HepG2 (cell line): ENCODE data around the gene TIMM13. TPM values are rescaled to one million over a fixed set of nuclear protein-coding genes. Genes with fewer than 3 reads are reported as not detected.
A peak's percentile ranks its signal among the peaks of the same experiment; 100 is the strongest.
"Not testable (repeated sequence)": the region's sequence is repeated elsewhere in the genome, so short reads cannot be mapped to it uniquely, and the experiment has no call there.

Experiments
- ATAC-seq: fragments of 200-7000 bp; cut with Tn5 transposase; 3 replicates; pipeline ENCODE4 v1.9.1; 2020; ENCODE audit warnings: mild to moderate bottlenecking, moderate library complexity
- BruUV-seq: library from RNA; stranded (reverse); fragments of 400-500 nt; replicated peaks from 2 replicates; lab custom pipeline; 2021; lab: Mats Ljungman, UMichigan
- CTCF ChIA-PET: fragments of 300-600 bp; formaldehyde crosslinking; extraction: SDS; loops from one replicate; lab custom pipeline; 2021; ENCODE audit warnings: low total read pairs, inconsistent platforms, low intra/inter-chr PET ratio; lab: Yijun Ruan, JAX
- POLR2A ChIA-PET: fragments of 350-600 bp; sonication (Branson Sonifier 250); formaldehyde crosslinking; loops from one replicate; lab custom pipeline; 2020; ENCODE audit warnings: antibody characterized with exemption, inconsistent platforms; lab: Yijun Ruan, JAX
- DNase-seq: peaks from one replicate; pipeline ENCODE4 v3.0.0-alpha.2; 2015; ENCODE audit warnings: low spot score
- FAIRE-seq: peaks from 3 replicates; lab custom pipeline; 2011; peaks lifted over from hg19 to GRCh38; lab: Jason Lieb, UNC
- H2AFZ ChIP-seq: one replicate; pipeline ENCODE4 v1.6.1; 2011; ENCODE audit warnings: low read length, inconsistent platforms
- H3K27ac ChIP-seq: fragments of 300-600 bp; 3 replicates; pipeline ENCODE4 v1.8.0; 2011; ENCODE audit warnings: mixed run types, mild to moderate bottlenecking, mixed read lengths, low read length, inconsistent platforms; ENCODE audit not compliant: insufficient read depth; ENCODE audit errors: extremely low read length
- H3K27me3 ChIP-seq, 2 experiments: fragments of 200-600 bp in 1 of 2; 2 replicates in 1 of 2; 3 replicates in 1 of 2; pipeline versions ENCODE4 v1.6.0 to v1.8.0; 2011; ENCODE audit warnings: low read length in 2 of 2, mild to moderate bottlenecking in 2 of 2, moderate library complexity in 2 of 2, inconsistent platforms in 1 of 2; ENCODE audit not compliant: insufficient read depth in 2 of 2, control insufficient read depth in 1 of 2
- H3K36me3 ChIP-seq, 2 experiments: fragments of 200-600 bp in 1 of 2; replicated peaks in 1 of 2; 2 replicates in 1 of 2; 3 replicates in 1 of 2; pipeline versions ENCODE4 v1.5.1 to v1.8.0; 2011; ENCODE audit warnings: low read length in 2 of 2, inconsistent platforms in 1 of 2; ENCODE audit not compliant: insufficient read depth in 2 of 2, control insufficient read depth in 1 of 2
- H3K4me1 ChIP-seq: 2 replicates; pipeline ENCODE4 v1.5.1; 2012; ENCODE audit warnings: low read length, inconsistent platforms; ENCODE audit not compliant: insufficient read depth
- H3K4me2 ChIP-seq: 2 replicates; pipeline ENCODE4 v1.6.0; 2011; ENCODE audit warnings: low read depth, low read length, inconsistent platforms
- H3K4me3 ChIP-seq, 3 experiments: fragments of 200-600 bp in 1 of 3; sonication (generic), shearing (Covaris generic) in 1 of 3; replicated peaks in 1 of 3; 2 replicates each; pipeline ENCODE4 v1.5.1; 2011 to 2016; ENCODE audit warnings: low read length in 3 of 3, inconsistent platforms in 2 of 3, low read depth in 2 of 3, mild to moderate bottlenecking in 2 of 3, control low read depth in 1 of 3, mixed read lengths in 1 of 3; ENCODE audit not compliant: insufficient read depth in 1 of 3
- H3K79me2 ChIP-seq: one replicate; pipeline ENCODE4 v1.6.1; 2011; ENCODE audit warnings: low read length, inconsistent platforms; ENCODE audit not compliant: insufficient read depth
- H3K9ac ChIP-seq: 2 replicates; pipeline ENCODE4 v1.6.0; 2011; ENCODE audit warnings: mild to moderate bottlenecking, low read depth, low read length, inconsistent platforms; ENCODE audit not compliant: insufficient read depth
- H3K9me3 ChIP-seq: 2 replicates; pipeline ENCODE4 v1.5.1; 2012; ENCODE audit warnings: mild to moderate bottlenecking, low read length
- H4K20me1 ChIP-seq: 2 replicates; pipeline ENCODE4 v1.6.0; 2011; ENCODE audit warnings: inconsistent platforms, mild to moderate bottlenecking, low read length, moderate library complexity; ENCODE audit not compliant: insufficient read depth
- CEBPB ChIP-seq: IDR thresholded peaks from 2 replicates; pipeline ENCODE4 v1.6.1; 2011; ENCODE audit warnings: low read depth, low read length, improper control_type of control experiment, borderline replicate concordance
- CENPX ChIP-seq: sonication (generic); formaldehyde crosslinking; IDR thresholded peaks from 2 replicates; pipeline ENCODE4 v1.9.0; 2021; ENCODE audit warnings: mild to moderate bottlenecking, missing genetic modification reagents, moderate library complexity
- ETV5 ChIP-seq: IDR thresholded peaks from 2 replicates; pipeline ENCODE4 v1.6.1; 2018; ENCODE audit warnings: missing biosample characterization, missing genetic modification reagents, inconsistent platforms, borderline replicate concordance
- HDAC2 ChIP-seq: sonication (generic); formaldehyde crosslinking; IDR thresholded peaks from 2 replicates; pipeline ENCODE4 v1.4.0; 2020; ENCODE audit warnings: missing genetic modification reagents
- MYNN ChIP-seq: sonication (generic); formaldehyde crosslinking; IDR thresholded peaks from 2 replicates; pipeline ENCODE4 v1.4.0; 2020; ENCODE audit warnings: mild to moderate bottlenecking, low read depth, missing genetic modification reagents
- ZMYM3 ChIP-seq: sonication (generic); formaldehyde crosslinking; IDR thresholded peaks from 2 replicates; pipeline ENCODE4 v1.5.1; 2020; ENCODE audit warnings: mild to moderate bottlenecking, missing genetic modification reagents
- ZNF121 ChIP-seq: sonication (generic); formaldehyde crosslinking; IDR thresholded peaks from 2 replicates; pipeline ENCODE4 v1.5.0; 2020; ENCODE audit warnings: mild to moderate bottlenecking, missing genetic modification reagents
- WGBS: methylation state at CpG from one replicate; pipeline ENCODE4 v1.1.6; 2017; ENCODE audit warnings: low lambda C conversion rate; 5-methylcytosine and 5-hydroxymethylcytosine counted together
- in situ Hi-C: cut with HindIII; loops from 2 replicates; pipeline ENCODE4 v1.10.0; 2017; ENCODE audit warnings: low pct_unique_long_range_greater_than_20kb; ENCODE audit not compliant: extremely low pct_ligation_motif_present
- intact Hi-C: fragments of 100-400 bp; cut with micrococcal nuclease; formaldehyde crosslinking; loops from one replicate; pipeline ENCODE4 v1.10.0; 2022; ENCODE audit not compliant: unreplicated experiment
- polyA plus RNA-seq, 8 experiments: library from polyadenylated mRNA; depleted of rRNA in 3 of 8; stranded (reverse) in 7 of 8; unstranded in 1 of 8; fragments of >200 nt; fragmentation: Illumina TruSeq in 4 of 8; extraction: Trizol in 4 of 8; gene quantifications; 2 replicates each; pipeline versions ENCODE4 v1.2.1 to v1.2.3, GENCODE V29; 2011 to 2016; ENCODE audit warnings: low read depth in 4 of 8, missing spikeins in 1 of 8, mixed read lengths in 1 of 8; ENCODE audit not compliant: insufficient read depth in 1 of 8
- total RNA-seq, 5 experiments: library from RNA; depleted of rRNA; stranded (reverse); fragments of >200 nt; fragmentation: Illumina TruSeq; extraction: Trizol; gene quantifications; 2 replicates each; pipeline ENCODE4 v1.2.3, GENCODE V29; 2016; ENCODE audit warnings: low read depth in 1 of 5
- TF ChIP-seq, protein P1 (sequence below): sonication (generic); formaldehyde crosslinking; IDR thresholded peaks from 2 replicates; pipeline ENCODE4 v1.5.1; 2020; ENCODE audit warnings: mild to moderate bottlenecking, missing genetic modification reagents, borderline replicate concordance

TIMM13 gene
- total and polyA plus RNA-seq, 2 of the 13 experiments (the other 11 are each of a cell fraction or from before 2014, with no cell fraction given): 48.4 to 108 TPM

DNA sequence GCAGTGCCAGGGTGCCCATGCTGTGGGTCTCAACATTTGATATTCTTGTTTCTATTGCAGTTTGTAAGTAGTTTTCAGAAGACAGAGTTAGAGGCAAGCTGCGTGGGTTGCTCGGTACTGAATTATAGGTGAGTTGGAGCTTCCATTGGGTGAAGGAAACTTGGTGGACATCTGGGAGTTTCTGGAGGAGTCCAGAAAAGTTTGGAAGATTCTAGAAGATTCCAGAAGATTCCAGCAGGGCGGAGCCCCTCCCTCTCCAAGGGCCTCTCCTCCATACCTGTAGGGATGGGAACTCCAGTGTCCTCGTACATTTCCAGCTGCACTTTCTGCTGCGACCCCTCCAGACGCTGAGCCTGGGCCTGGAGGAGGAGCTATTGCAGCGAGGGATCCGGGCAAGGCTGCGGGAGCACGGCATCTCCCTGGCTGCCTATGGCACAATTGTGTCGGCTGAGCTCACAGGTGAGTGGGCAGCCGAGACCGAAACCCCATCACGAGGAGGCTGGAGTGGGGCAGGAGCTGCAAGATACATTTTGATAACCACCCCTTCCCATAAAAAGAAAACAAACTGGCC lies 28.6 kb downstream of the TIMM13 start:
- H2AFZ ChIP-seq: no peak overlapping the region
- no peak for DNase-seq
- BruUV-seq: no TSS peak
- H3K4me2 ChIP-seq: no peak overlapping the region
- no peaks in the 10 kb centered on the region for H4K20me1 ChIP-seq
- no peak overlapping the region for H3K4me3 ChIP-seq
- H3K27me3 ChIP-seq: no peaks in the 10 kb centered on the region
- H3K9ac ChIP-seq: no peak overlapping the region
- no peak for ATAC-seq
- ChIA-PET POLR2A (interaction anchor here (2.2 kb wide), 1 partner anchor 17 kb away, joined by 8 read pairs; no protein-coding TSS in a partner anchor), CTCF (no interaction called here)
- WGBS: 98% methylated on average over 10 of the region's 14 CpGs
- H3K9me3 ChIP-seq: no peaks in the 10 kb centered on the region
- H3K27ac ChIP-seq: no peak overlapping the region
- no peaks in the 10 kb centered on the region for H3K79me2 ChIP-seq
- H3K4me1 ChIP-seq: peaks cover 32% of the 10 kb centered on the region
- in situ Hi-C loops: no loop called here
- no peak for TF ChIP-seq CENPX (CRISPR knock-in tag)
- TF ChIP-seq CEBPB: no peak
- TF ChIP-seq, protein P1, sequence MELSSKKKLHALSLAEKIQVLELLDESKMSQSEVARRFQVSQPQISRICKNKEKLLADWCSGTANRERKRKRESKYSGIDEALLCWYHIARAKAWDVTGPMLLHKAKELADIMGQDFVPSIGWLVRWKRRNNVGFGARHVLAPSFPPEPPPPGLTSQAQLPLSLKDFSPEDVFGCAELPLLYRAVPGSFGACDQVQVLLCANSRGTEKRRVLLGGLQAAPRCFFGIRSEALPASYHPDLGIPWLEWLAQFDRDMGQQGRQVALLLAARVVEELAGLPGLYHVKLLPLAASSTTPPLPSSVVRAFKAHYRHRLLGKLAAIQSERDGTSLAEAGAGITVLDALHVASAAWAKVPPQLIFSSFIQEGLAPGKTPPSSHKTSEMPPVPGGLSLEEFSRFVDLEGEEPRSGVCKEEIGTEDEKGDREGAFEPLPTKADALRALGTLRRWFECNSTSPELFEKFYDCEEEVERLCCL (CRISPR knock-in tag): no peak
- no peak for TF ChIP-seq ETV5 (CRISPR knock-in tag)
- TF ChIP-seq MYNN: no peak
- no peak for TF ChIP-seq HDAC2 (CRISPR knock-in tag)
- no peak for FAIRE-seq
- intact Hi-C loops: no loop called here
- H3K36me3 ChIP-seq: no peaks in the 10 kb centered on the region

DNA sequence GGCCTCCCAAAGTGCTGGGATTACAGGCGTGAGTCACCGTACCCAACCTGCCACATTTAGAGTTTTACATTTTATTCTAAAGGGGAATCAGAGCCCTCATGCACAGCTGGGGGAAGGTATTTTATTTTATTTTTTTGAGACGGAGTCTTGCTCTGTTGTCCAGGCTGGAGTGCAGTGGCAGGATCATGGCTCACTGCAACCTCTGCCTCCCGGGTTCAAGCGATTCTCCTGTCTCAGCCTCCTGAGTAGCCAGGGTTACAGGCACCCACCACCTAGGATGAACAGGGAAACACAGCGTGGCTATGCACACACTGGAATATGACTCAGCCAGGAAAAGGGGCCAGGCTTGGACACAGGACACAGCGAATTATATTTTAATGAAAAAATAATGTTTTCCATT lies 30.2 kb downstream of the TIMM13 start:
- CTCF ChIA-PET, BruUV-seq, H4K20me1 ChIP-seq, H3K36me3 ChIP-seq, H3K4me3 ChIP-seq, FAIRE-seq, in situ Hi-C loops, H3K9ac ChIP-seq, H3K27me3 ChIP-seq, H3K27ac ChIP-seq, H2AFZ ChIP-seq, ATAC-seq, H3K79me2 ChIP-seq, DNase-seq, H3K4me2 ChIP-seq, H3K9me3 ChIP-seq: not testable (repeated sequence)
- whole genome bisulfite sequencing: 90% methylated on average over 7 of the region's 7 CpGs
- intact Hi-C loops: loop anchor here (2.0 kb wide), 1 partner anchor 70 kb away; no protein-coding TSS in a partner anchor
- peaks cover 45% of the 10 kb centered on the region for H3K4me1 ChIP-seq
- POLR2A ChIA-PET: interaction anchor here (1.3 to 5.9 kb wide), 3 partner anchors 16 to 79 kb away, joined by 6 to 92 read pairs (median 60); partner anchors contain the start of genes GADD45B and TIMM13
- peak; percentile 48; the same call in 1 of the 2 replicates for TF ChIP-seq ZNF121 (CRISPR knock-in tag)
- TF ChIP-seq ZMYM3 (CRISPR knock-in tag): 0 out of 2 replicates have a peak, but pooled peaks have one; percentile 7
